Bone marrow (tissue), 2 donors: ENCODE results near the gene NR2E3.
"Not testable (repeated sequence)": the region's sequence is repeated elsewhere in the genome, so short reads cannot be mapped to it uniquely, and the experiment has no call there.

ENCODE experiments used
- DNase-seq, 2 donors: peaks; one replicate each; lab custom pipeline; 2025; lab: John Stamatoyannopoulos, UW

The NR2E3 gene

GRCh38 chr15:71815301-71815700 is 4.9 kb downstream of the NR2E3 start:
- DNase-seq: no peak

GRCh38 chr15:71817351-71817750 is 7.0 kb downstream of the NR2E3 start:
- no peak for DNase-seq

GRCh38 chr15:71820127-71820526 is 9.8 kb downstream of the NR2E3 start:
- no peak for DNase-seq

- no peak for DNase-seq
Measured at GRCh38 chr15:71821547-71822129, 11.3 kb downstream of the NR2E3 start.

GRCh38 chr15:71822890-71823630 is 12.7 kb downstream of the NR2E3 start:
- DNase-seq: peak in 1 of 2 donors; percentile 2

GRCh38 chr15:71823801-71824200 is 13.4 kb downstream of the NR2E3 start:
- no peak for DNase-seq

- DNase-seq: no peak
Measured at GRCh38 chr15:71825021-71825730, 14.8 kb downstream of the NR2E3 start.

- DNase-seq: no peak
Measured at GRCh38 chr15:71826196-71826595, 15.8 kb downstream of the NR2E3 start.

GRCh38 chr15:71830981-71831380 is 20.6 kb downstream of the NR2E3 start:
- no peak for DNase-seq

- no peak for DNase-seq
Measured at GRCh38 chr15:71841563-71841962, 31.2 kb downstream of the NR2E3 start.

GRCh38 chr15:71844916-71845315 is 34.6 kb downstream of the NR2E3 start:
- DNase-seq: no peak

GRCh38 chr15:71853543-71853942 is 43.2 kb downstream of the NR2E3 start:
- no peak for DNase-seq

- DNase-seq: not testable (repeated sequence)
Measured at GRCh38 chr15:71858232-71858631, 47.9 kb downstream of the NR2E3 start.
